Measurements from ENCODE around the gene FLACC1.

FLACC1 gene

GRCh38 chr2:201327678-201328077, 29.5 kb downstream of the FLACC1 start:
- no peak for TF ChIP-seq ZFX (IDR thresholded peaks at IDR 0.05)
- no peak for TF ChIP-seq CTCF (conservative IDR thresholded peaks at IDR 0.05)
- no peak overlapping the region for H3K27ac ChIP-seq

GRCh38 chr2:201322772-201323171, 34.4 kb downstream of the FLACC1 start:
- TF ChIP-seq CTCF (conservative IDR thresholded peaks at IDR 0.05) = no peak
- no peak for TF ChIP-seq ZFX (IDR thresholded peaks at IDR 0.05)
- no peak overlapping the region for H3K27ac ChIP-seq

GRCh38 chr2:201320701-201321100, 36.4 kb downstream of the FLACC1 start:
- TF ChIP-seq CTCF (conservative IDR thresholded peaks at IDR 0.05) (no peak), ZFX (IDR thresholded peaks at IDR 0.05) (no peak)
- no peak overlapping the region for H3K27ac ChIP-seq

GRCh38 chr2:201320257-201320656, 36.9 kb downstream of the FLACC1 start:
- H3K27ac ChIP-seq = no peak overlapping the region
- TF ChIP-seq ZFX (IDR thresholded peaks at IDR 0.05) (no peak), CTCF (conservative IDR thresholded peaks at IDR 0.05) (no peak)

- no peak overlapping the region for H3K27ac ChIP-seq
- TF ChIP-seq ZFX (IDR thresholded peaks at IDR 0.05) (no peak), CTCF (conservative IDR thresholded peaks at IDR 0.05) (no peak)
Observed at GRCh38 chr2:201319511-201319910, 37.6 kb downstream of the FLACC1 start.

- H3K27ac ChIP-seq = no peak overlapping the region
- TF ChIP-seq ZFX (IDR thresholded peaks at IDR 0.05) = no peak
- TF ChIP-seq CTCF (conservative IDR thresholded peaks at IDR 0.05) = no peak
Observed at GRCh38 chr2:201313362-201313761, 43.8 kb downstream of the FLACC1 start.

GRCh38 chr2:201308914-201309313, 48.2 kb downstream of the FLACC1 start:
- no peak overlapping the region for H3K27ac ChIP-seq
- TF ChIP-seq ZFX (IDR thresholded peaks at IDR 0.05) (no peak), CTCF (conservative IDR thresholded peaks at IDR 0.05) (no peak)
